Stimulated activated CD8-positive, alpha-beta memory T cell treated with anti-CD3 and anti-CD28 coated beads, Interleukin-12 subunit alpha, Interleukin-12 subunit beta, amount 100 ng/mL, for 24 hours (primary cell): ENCODE results near the gene CRB2.

Experiments used
- DNase-seq: peaks from one replicate; pipeline ENCODE4 v3.0.0-alpha.2; 2020; ENCODE audit errors: extremely low read depth

Gene CRB2

GRCh38 chr9:123402981-123403509 is 47.0 kb downstream of the CRB2 start:
- DNase-seq, result no peak

GRCh38 chr9:123406016-123406415 is 50.0 kb downstream of the CRB2 start:
- DNase-seq, result no peak

GRCh38 chr9:123406691-123407216 is 50.8 kb downstream of the CRB2 start:
- DNase-seq, result no peak

GRCh38 chr9:123407217-123407851 is 51.3 kb downstream of the CRB2 start:
- no peak for DNase-seq

DNA sequence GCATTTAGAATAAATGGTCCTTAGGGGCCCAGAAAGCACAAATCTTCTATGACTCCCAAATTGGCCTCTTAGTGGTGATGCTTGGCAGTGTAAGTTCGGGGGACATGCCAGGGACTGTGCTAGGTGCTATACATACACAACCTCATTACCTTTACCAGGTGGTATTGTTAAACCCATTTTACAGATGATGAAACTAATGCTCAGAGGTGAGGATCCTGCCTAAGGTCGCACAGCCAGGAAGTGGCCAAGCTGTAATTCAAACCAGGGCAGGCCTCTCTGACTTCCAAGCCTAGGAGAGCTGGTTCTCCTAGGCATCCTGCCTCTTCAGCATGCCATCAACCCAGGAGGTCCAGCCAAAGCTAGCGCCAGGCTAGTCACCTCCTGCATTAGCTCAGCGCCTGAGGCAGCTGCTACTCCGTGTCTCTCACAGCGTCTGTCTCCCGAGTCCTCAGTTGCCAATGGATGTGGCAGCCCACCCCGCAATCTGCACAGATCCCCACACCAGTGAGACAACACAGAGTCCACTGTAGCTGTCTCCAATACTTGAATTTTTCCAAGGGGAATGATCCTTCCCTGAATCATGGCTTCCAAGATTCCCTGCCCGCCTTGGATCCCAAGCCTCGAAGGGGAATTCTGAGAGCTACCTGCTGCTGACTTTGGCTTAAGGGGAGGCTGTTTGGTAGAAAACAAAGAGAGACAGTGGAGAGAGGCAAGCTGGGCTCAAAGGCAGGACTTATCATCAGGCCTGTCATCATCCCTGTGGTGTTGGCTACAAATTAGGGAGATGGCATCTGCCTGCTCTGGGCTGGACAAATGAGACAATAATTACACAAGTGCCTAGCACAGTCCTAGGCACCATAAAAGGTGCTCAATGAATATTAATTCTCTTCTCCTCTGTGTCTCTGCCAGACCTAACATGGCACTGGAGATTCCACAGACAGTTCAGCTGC is 52.6 kb downstream of the CRB2 start:
- no peak for DNase-seq

DNA sequence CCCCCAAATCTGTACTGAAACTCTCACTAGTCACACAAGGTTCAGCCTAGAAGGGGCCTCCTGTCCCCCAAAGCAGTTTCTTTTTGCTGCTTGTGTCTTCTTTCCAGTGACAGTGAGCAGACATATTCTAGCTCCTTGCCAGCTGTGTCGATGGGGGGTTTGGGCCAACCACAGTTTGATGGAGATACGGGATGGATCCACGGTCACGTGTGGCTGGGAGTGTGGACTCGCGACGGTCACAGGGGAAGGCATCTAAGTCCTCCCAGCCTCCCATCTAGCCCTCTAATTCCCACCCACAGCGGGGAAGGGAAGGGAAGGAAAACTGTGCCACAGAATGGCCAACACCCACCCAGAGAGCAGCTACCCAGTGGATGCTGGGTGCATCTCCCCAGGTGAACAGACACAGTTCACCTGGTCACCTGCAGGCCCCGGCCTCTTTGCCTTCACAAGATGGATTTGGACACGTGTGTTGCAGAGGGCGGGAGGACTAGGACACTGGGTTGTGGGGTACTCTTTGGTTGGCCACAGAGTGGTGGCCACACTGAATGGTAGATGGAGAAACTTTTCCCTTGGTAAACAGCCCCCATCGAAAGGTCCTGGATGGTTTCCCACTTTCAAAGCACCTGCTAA is 54.4 kb downstream of the CRB2 start:
- no peak for DNase-seq

DNA sequence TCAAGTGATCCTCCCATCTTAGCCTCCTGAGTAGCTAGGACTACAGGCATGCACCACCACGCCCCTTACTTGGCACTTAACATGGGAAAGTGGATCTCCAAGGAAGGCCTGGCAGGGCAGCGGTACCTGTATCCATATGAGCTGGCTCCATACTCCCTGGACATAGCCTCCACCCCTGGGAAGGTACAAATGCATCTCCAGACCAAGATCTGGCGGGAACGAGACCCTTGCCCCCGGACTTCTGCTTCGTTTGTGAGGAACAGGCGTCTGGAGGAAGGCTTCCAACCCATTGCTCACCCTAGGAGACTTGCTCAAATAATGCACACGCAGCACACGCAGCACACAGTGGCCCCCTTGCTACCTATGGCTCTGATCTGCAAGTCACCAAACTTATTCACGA is 55.2 kb downstream of the CRB2 start:
- DNase-seq, result no peak

DNA sequence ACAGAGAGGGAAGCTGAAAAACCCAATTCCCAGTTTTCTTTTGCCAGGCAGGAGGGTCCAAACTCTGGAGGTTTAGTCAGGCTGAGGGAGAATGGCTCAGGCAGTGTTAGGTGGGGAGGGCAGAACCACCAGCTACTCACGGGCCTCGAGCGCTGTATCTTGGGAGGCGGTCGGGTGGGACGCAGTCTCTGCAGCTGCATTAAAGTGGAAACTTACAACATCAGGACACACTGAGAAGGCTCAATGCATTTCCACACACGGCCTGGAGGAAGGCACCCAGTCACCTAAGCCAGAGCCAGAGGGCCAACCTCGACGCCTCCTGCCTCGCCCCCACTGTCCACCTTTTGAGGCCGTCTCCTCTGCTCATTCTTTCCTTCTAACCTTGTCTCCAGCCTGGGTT is 55.6 kb downstream of the CRB2 start:
- no peak for DNase-seq

- no peak for DNase-seq
Measured at GRCh38 chr9:123412171-123412820, 56.3 kb downstream of the CRB2 start.

DNA sequence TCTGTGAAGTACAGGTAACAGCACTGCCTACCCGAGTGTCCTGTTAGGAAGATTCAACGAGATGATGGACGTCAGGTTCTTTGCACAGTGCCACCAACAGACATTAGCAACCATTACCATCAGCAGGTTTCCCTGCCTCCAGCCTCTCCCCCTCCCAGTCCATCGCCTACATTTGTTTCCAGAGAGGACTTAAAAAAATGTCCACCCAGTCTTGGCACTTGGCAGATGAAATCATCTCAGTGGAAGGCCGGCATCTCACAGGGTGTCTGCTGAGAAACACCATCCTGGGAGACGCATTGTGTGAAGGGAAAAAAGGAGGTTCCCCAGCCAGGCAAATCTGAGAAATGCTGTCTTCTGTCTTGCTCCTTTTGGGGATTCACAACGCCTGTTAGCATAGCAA is 58.2 kb downstream of the CRB2 start:
- no peak for DNase-seq

DNA sequence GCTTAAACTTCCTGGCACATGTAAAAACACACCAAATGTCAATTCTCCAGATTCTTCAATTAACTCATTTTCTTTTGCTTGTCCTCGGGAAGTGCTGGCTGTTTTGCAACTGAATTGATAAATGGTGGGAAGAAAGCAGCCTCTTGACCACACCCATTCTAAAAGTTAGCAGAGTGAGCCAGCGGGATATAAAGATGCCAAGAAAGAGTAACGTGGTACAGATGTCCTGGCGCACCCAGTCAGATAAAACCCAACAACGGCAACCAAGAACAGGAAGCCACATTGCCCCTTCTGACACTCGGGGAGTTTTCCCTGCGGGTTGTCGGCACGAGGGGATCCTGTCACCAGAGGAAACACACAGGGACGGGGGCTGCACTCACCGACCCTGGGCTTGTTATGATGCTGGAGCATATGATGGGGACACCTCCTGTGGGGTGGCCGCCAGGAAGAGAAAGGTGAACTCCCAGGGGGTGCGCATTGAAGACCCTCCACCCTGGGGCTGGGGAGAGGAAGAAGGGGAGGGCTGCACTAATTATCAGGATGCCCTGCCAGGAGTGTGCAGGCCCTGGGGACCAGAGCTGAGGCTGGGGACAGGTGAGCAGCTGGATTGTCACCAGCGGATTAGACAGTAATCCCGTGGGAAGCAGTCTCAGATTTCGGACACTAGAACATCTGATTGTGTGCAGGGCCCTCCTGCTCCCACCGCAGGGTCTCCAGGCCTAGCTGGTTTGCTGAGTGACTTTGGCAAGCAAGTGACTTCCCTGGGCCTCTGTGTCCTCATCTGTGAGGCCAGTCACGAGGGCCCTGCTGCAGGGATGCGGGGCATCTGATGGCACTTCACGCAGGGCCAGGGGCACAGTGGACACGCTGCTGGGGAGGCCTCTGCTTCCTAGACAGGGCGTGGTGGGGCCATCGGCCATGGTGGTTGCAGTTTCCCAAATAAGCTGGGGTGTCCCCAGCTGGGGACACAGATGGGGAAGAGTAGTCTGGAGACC is 59.2 kb downstream of the CRB2 start:
- DNase-seq, result no peak

GRCh38 chr9:123416176-123416575 is 60.2 kb downstream of the CRB2 start:
- DNase-seq, result no peak

DNA sequence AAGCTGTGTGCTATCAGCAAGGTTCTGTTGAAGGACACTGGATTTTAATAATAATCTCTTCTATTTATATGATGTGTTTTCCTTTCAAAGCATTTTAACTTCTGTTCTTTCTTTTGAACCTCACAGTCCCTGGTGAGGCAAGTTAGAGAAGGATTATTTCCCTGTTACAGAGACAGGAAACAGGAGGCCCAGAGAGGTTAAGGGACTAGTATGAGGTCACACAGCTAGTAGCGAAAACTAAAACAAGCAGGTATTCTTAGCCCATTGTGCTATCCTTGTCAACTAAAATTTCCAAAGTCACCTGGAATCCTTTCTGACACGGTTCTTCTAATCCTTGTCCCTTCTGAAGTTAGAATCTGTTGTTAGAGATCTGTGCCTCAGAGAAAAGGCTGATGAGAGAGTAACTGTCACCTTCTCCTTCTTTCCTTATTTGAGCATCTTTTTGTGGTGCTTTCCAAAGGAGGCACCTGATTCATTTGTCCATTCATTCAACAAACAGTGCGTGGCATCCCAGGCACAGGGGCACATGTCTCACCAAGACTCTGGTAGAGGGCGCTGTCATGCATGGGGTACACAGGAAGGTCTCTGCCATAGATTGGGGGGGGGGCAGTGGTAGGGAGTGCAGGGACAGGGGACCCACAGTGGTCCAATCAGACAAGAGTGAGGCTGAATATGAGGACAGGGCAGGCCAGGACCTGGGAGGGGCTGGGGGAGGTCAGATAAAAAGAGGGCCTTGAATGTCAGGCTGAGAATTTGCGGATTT is 61.5 kb downstream of the CRB2 start:
- DNase-seq, result no peak

GRCh38 chr9:123418052-123418430 is 62.0 kb downstream of the CRB2 start:
- no peak for DNase-seq

DNA sequence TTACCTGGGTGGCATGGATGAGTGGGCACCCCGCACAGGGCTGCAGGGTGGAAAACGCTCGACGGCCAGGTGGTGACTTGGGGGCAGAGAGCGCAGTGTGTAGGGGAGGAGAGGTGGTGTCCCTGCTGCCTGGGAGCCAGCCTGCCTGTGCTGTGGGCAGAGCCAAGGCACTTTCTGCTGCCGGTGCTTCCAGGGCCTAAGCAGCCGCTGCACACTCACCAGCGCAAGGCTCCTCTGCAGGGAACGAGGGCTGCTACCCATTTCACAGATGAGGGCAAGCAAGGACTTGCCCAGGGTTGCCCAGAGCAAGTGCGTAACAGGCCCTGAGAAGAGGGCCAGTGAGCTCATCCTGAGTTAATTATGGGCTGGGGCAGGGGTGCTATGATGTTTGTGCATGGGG is 62.5 kb downstream of the CRB2 start:
- DNase-seq, result no peak

DNA sequence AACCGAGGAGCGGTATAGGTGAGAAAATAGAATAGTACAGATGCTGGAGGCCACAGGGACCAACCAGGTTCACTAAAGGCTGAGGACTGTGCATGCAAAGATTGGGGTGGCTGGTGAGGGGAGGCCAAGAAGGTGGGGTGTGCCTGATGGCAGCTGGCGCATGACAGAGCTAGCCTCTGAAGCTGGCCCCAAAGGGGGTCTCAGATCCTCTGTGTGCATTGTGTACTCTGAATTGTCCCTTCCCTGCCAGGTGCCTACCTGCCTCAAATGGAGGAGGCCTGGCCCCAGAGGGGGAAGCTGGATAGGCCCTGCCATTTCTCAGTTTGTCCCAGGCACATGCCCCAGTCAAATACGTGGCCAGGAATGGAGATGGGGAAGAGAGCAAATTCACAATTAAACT is 63.1 kb downstream of the CRB2 start:
- no peak for DNase-seq

- DNase-seq, result no peak
Measured at GRCh38 chr9:123419721-123420591, 64.0 kb downstream of the CRB2 start.

DNA sequence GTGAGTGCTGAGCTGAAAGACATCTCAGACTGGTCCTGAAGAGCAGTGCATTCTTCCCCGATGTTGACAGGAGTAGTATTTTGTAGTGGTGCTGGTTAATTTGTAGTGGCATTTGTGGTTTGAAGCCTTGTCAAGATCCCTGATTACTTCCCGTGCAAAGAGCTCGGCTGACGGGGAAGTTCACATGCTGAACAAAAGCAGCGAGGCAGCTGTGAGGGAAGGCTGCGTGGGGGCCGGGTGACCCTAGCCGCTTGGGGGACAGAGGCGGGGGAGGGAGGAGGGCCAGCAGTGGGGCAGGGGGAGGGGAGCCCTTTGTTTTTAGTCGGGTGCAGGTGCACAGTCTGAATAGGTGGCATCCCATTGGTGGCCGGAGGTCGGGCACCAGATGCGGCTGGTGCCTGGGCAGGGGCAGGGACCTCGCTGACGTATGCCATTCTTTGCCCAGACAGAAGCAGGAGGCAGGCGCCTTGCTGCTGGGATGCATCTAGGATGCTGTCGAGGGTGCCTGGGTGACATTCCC is 64.7 kb downstream of the CRB2 start:
- DNase-seq, result no peak

- DNase-seq, result no peak
Measured at GRCh38 chr9:123421186-123421585, 65.2 kb downstream of the CRB2 start.
